EL (cell line): Measurements from ENCODE around the gene PHF13.
A peak's percentile ranks its signal among the peaks of the same experiment; 100 is the strongest.
"Not testable (repeated sequence)": the region's sequence is repeated elsewhere in the genome, so short reads cannot be mapped to it uniquely, and the experiment has no call there.

Experiments
- DNase-seq: peaks from one replicate; pipeline ENCODE4 v3.0.0-alpha.2; 2016

The PHF13 gene

DNA sequence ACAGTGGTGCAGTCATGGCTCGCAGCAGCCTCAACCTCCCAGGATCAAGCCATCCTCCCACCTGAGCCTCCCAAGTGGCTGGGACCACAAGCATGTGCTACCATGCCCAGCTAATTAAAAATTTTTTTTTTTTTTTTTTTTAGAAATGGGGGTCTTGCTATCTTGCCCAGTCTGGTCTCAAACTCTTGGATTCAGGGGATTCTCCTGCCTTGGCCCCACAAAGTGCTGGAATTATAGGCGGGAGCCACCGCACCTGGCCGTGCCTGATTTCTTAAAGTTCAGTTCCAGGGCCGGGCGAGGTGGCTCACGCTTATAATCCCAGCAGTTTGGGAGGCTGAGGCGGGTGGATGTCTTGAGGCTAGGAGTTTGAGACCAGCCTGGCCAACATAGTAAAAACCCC, 17.5 kb downstream of the PHF13 start:
- DNase-seq = no peak

DNA sequence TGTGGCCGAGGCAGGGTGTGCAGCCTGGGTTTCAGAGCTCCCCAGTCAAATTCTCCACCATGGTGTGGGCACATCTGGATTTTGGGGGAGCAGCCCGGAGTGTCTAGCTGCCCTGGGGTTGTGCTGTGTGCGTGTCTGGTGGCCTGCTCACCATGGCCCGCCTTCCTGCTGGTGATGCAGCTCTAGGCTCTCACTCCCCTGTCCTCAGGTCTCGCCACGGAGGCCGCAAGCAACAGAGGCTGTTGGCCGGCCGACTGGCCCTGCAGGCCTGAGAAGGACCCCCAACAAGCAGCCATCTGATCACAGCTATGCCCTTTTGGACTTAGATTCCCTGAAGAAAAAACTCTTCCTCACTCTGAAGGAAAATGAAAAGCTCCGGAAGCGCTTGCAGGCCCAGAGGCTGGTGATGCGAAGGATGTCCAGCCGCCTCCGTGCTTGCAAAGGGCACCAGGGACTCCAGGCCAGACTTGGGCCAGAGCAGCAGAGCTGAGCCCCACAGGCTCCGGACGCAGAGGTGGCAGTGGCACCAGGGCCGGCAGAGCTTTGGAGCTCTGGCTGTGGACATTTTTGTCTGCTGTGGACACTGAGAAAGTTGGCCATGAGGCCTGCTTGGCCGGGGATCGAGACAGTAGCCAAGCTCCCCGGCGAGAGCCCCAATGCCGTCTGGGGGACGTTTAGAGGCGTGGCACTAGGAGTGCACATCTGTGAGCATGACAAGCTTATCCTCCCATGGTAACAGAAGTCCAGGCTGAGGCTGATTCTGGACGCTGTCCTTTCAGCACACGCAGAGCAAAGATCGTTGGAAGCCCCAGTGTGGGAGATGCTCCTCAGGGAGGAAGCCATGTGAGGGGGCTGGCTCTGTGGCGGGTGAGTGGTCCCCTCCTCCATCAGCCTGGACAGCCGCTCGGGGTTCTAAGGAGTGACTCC, 19.3 kb downstream of the PHF13 start:
- DNase-seq = no peak

DNA sequence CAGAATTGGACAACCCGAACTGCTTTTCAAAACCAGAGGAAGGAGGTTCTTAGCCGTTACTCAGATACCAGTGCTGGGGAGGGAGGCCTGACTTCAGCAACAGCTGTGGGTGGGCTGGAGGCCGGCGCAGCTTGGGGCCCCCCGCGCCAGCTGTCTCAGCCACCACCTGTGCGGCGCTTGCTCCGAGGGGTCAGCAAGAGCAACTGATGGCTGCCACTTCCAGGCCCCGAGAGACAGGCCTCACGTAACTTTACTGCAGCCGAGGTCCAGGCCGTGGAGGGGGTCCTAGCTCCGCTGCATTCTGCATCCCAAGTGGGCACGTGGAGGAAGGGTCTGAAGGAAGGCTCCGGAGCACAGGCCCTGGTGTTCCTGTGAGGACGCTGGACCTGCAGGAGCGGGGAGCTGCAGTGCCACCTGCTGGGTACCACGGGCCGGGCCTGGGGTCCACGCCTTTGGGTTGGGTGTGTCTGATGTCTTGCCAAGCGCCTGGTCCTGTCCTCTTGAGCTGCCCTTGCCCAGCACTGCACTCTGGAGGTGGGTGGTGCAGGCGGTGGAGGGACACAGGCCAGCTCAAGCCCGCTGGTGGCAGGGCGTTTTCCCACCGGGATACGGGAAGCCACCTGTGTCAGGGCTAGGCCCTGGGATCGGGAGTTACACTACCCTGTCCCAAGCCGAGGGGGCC, 21.0 kb downstream of the PHF13 start:
- peak; percentile 17 for DNase-seq

DNA sequence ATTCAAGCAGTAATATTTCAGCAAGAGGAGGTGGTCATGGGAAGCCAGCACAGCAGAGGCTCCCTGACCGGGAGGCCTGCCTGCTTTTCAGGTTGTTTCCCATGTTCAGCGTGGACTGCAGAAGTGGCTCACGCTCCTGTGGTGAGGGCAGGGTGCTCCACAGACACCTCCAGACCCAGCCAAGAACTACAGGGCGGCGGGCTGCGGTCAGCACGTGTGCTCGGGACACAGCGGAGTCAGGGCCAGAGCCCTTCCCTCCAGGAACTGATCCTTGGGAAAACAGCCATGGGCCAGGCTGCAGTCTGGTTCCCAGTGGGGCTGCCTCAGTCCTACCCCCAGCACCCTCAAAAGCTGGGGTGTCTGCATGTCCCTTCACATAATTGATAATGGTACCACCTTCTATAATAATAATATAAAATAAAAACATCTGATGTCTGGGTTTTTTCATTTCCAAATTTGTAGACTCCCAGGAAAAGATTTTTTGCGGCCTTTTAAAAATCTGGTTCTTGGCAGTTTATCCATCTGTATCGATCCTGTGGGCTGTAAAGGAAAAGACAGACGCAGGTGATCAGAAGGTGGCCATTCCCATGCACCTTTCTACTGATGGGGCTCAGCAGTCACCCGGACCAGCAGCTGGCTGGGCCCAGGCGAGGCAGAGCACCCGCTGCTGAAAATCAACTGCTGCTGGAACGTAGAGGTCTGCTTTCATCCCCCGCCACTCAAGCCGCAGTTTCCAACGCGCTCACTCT, 21.8 kb downstream of the PHF13 start:
- DNase-seq = no peak

DNA sequence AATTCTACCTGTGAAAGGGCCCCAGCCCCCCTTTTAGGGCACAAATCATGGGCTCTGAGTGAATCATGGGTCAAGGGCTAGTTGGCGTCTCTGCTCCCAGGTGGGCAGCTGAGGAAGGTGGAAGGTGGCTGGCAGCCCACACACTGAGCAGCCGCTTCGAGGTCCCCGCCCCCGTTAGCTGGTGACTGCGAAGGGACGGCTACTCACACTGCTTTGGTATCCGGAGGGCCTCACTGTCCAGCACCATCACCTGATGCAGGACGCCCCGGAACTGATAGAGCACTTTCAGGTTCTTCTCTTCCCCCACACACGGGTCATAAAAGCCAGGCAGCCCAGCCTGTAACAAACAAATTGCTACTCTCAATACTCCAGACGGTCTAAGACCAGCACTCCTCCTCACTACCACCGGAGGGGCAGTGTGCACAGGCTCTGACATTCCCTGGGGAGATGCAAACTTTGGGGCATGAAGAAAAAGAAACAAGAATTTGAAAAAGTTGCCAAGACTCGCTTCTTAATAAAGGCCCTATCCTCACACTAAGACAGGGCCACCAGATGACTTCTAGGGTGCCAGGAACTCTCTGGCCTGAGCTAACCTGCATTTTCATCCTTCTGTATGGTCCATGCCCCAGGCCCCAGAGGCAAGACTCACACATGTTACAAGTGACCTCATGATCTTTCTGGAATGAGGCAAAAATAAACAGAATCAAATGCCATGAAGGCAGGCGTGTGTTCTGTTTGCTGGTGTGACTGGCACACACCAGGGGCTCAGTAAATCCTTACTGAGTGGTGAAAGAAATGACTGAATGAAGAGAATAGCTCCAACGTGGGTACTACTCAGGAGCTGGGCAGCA, 22.6 kb downstream of the PHF13 start:
- peak; percentile 22 for DNase-seq

DNA sequence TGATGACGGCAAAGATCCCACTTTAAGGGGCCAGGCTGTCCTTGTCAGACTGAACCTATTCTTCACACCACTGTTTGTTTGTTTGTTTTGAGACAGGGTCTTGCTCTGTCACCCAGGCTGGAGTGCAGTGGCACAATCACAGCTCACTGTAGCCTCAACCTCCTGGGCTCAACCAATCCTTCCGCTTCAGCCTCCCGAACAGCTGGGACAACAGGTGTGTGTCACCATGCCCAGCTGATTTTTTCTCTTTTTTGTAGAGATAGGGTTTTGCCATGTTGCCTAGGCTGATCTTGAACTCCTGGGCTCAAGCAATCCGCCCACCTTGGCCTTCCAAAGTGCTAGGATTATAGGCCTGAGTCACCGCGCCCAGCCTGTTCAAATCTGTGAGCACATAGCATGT, 23.2 kb downstream of the PHF13 start:
- not testable (repeated sequence) for DNase-seq

DNA sequence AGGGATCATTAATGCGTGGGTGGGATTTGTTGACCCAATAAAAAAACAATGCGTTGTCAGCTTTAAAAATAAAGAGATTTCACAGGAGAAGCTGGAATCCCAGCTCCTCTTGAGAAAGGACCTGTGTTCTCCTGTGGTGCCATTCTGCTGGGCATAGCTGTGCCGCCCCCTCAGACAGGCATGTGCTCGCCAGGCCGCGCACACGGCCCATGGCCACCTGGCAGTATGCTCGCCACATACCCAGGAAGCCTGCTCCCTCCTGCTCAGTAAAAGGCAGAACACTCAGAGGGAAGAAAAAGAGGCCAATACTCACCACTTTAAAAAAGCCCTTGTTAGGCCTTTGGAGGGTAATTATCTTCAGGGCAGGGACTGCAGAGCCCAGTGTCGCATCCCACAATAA, 24.2 kb downstream of the PHF13 start:
- DNase-seq = no peak

DNA sequence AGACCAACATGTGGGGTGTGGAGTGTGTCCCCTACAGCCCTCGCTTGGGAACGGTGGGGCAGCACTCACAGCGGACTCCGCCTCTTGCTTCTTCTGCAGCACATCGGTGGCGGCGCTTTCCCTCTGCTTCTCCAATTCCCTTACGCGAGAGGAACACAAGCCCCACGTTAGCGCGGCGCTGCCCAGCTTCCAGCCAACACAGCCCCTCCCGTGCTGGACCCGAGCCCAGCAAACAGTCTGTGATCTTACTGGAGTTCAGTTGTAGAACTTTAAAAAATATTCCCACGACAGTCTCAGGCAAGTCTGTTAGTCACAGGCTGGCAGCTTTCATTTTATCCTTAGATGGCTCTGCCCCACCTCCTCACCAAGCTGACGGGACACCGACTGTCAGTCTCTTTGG, 24.7 kb downstream of the PHF13 start:
- no peak for DNase-seq

DNA sequence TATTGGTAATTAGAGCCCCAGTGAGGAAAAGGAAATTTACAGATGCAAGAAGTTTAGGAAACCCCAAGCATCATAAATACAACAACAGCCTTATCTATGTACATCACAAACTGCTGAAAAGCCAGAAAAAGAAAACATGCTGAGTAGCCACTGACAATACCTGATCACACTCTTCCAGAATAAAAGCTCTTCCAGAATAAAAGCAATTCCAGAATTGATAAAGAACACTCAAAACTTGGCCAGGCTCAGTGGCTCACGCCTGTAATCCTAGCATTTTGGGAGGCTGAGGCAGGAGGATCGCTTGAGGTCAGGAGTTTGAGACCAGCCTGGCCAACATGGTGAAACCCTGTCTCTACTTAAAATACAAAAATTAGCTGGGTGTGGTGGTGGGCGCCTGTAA, 27.3 kb downstream of the PHF13 start:
- not testable (repeated sequence) for DNase-seq

DNA sequence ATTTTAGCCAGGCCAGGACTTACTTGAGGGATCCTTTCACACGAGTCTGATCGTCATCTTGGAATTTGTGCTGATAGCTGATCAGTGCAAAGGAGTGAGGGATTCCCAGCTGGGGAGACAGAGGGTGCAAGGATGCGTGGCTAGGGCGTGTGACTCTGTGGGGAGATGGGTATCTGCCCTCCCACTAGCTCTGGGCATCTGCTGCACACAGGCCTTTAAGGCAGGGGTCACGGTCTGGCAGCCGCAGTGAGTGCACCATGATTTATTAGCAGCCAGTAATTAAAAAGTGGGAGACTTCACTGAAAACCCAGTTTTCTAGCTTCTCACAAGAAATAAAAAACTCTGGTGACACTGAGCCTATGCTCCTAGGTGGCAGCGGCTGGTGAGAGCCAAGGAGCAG, 31.5 kb downstream of the PHF13 start:
- DNase-seq = no peak

DNA sequence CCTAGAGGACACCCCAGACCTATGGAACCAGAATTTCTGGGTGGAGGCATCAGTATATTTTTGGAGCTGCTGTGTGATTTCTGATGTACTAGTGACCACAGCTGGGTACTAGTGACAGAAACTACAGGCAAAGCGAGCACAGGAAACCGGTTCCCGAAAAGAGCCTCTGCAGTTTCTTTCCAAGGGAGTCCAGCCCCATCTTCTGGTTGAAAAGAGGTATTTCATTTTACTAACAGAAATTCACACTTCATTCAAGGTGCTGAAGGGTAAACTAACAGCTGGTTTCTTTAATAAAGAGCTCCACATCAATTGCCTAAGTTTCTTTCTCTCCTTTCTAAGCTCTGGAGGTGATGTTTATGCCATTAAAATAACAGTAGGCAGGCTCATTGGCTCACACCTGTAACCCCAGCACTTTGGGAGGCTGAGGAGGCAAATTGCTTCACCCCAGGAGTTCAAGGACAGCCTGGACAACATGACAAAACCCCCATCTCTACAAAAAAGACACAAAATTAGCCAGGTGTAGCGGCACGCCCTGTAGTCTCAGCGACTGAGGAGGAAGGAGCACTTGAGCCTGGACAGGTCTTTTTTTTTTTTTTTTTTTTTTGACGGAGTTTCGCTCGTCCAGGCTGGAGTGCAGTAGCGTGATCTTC, 33.1 kb downstream of the PHF13 start:
- DNase-seq = peak; percentile 47

DNA sequence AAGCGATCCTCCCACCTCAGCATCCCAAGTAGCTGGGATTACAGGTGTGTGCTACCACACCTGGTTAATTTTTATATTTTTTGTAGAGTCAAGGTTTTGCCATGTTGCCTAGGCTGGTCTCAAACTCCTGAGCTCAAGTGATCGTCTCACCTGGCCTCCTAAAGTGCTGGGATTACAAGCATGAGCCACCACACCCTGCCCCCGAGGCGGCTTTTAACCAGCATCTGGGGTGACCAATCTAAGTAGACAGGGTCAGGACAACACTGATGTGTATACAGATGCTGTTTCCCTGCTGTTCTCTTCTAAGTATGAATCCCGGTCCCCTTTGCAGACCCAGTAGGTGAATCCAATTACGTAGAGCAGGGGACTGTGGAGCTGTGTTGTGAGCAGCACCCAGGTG, 35.0 kb downstream of the PHF13 start:
- no peak for DNase-seq

DNA sequence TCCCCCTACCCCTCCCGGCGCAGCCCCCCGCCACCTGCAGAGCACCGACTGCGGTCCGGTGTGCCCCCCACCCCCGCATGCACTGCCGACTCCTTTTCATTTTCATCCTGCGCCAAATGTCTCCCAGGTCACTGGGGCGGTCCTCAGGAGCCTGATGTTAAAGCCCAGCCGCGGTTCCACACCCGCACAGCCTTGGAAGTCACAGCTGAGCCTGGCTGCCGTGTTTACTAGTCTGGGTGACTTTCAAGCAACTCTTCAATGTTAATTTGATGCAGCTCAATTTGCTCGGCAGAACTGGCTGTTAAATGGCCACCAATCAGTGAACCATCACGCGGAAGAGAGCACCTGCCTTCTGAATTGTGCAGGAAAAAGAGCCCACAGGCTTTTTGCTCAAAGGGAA, 38.4 kb downstream of the PHF13 start:
- no peak for DNase-seq

DNA sequence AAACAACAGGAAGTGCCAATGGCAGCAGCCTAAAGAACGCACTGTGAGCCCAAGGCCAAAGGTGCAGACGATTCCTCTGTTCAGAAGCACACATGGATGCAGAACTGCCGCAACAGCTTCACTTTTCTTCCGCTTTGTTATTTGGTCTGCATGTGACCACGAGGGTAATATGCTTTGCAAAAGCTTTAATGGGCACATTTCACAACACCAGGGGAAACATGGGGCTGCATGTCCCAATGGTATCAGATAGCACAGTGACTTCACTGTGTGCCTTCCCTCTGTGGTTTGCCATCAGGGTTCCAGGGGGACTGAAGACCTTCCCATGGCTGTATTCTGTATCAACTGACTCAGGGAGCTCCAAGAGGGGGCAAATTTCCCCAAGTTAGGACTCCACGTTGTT, 39.5 kb downstream of the PHF13 start:
- DNase-seq = no peak

DNA sequence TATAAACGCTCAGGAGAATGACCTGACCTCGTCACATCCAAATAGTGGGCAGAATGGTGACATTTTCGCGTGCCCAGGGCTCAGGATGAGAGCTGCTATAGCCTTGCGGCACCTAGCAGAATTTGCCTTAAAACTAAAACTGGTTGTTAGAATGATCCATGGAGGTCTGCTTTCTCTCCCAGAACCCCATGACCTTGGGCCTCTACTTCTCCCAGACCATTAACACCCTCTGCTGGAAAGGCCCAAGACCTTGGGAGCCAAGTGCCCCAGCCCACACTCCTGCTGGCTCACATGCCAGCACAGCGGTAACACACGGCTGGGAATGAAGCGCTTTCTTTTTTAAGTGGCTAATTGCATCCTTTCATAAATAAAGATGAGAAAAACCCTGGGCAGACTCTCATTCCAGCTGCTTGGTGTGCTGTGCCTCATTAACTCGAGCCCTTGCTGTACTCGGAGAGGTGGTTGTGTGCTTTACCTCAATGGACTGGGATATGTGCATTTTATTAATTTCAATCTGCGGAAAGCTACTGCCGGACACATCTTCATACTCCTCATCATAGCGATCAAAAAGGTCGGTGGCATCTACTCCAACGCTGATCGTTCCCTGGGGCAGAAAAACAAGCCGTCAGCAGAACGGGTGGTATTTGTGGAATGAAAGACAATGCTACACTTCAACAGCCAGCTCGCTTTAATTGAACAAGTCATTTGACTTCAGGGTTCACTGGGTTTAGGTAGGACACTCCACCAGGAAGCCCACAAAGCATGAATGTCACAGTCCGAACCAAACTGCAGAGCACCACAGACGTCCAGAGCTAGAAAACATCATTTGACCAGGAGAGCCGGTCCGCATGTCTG, 40.1 kb downstream of the PHF13 start:
- no peak for DNase-seq

DNA sequence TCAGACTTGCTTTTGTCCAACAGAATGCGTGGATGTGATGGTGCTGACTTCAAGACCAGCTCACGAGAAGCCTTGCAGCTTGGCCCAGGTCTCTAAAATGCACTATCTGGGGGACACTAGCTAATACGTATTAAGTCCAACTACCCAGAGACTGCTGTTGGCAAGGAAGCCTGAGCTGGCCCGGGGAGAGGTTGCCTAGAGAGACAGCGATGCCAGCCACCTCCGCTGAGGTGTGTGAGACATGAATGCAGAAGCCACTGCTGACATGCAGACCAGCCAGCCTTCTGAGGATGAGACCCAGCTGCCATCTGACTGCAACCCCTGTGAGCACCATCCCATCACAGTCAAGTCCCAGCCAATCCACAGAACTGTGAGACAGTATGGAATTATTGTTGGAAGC, 43.6 kb downstream of the PHF13 start:
- no peak for DNase-seq

DNA sequence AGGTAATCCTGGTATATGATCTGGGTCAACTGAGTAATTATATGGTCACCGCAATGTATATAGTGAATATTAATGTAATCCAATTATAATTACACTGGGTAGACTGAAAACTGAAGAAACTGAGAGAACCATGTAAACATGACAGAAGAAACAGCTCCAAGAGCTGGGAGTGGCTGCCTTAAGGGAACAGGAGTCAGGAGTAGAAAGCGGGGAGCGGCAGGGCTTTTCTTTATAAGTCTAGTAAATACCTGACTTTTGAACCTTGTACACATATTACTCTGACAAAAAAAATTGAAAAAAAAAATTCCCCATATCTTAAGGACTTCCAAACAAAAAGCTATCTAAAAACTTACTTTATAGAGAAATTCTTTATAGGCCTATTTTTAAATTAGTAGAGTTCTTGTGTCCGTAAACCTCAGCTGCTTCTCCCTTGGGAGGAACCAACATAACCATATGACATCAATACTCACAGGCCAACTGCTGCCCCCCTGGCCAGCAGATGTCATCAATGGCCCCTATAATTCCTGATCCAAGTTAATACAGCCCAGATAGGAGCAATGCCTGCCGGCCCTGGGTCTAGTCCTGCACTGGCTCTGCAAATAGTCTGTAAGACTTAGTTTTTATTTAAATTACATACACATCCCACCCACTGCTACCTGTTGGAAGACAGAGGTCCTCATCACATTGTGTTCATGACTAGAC, 45.0 kb downstream of the PHF13 start:
- no peak for DNase-seq

DNA sequence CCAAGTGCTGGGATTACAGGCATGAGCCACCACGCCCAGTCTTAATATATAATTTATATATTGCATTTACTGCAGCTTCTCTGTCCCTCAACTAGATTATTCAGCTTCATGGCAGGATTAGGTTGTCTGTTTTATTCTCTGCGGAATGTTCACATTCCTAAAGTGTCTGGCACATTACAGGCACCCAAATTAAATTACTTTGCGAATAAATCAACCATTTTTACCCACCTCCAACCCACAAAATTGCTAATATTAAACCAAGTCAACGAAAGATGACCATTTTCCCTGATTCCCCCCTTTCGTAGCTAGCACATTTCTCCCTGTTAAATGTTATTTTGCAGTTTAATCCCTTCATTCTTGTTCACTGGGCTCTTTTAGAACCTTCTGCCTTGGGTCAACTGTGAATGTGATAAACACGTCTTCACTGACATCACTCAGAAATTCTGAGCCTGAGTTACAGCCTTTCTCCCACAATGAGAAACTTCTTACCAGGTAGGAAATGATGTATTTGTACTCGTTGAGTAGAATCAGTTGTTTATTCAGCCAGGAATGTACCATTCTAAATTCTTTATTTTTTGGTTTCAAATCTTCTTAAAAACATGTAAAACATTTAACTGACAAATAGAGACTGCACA, 47.0 kb downstream of the PHF13 start:
- no peak for DNase-seq

DNA sequence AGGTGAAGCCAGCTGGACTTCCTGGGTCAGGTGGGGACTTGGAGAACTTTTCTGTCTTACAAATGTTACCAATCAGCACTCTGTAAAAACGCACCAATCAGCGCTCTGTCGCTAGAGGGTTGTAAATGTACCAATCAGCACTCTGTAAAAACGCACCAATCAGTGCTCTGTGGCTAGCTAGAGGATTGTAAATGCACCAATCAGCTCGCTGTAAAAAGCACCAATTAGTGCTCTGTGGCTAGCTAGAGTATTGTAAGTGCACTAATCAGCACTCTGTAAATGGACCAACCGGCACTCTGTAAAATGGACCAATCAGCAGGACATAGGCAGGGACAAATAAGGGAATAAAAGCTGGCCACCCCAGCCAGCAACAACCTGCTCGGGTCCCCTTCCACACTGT, 48.9 kb downstream of the PHF13 start:
- not testable (repeated sequence) for DNase-seq

DNA sequence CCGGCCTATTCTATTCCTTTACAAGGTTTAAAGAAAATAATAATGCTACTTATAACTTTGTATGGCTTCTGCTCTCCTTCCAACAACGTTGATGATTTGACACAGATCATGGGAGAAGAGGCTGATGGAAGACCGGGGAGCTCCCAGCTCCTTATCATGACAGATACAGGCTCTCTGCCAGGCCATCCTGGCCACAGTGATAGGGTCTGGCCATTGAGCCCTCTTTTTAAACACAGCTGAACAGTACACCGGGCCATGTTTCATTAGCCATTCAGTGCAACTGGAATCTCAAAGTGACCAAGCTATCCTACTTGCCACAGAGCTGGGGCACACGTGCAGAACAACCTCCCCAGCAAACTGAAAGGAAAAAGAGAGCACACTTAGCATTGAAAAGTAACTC, 53.2 kb downstream of the PHF13 start:
- no peak for DNase-seq
